Smooth muscle cell (in vitro differentiated cells): ENCODE data around the gene PKMYT1. TPM values are rescaled to one million over a fixed set of nuclear protein-coding genes. Genes with fewer than 3 reads are reported as not detected.

ENCODE experiments used
- DNase-seq: peaks from one replicate; lab custom pipeline; 2025; ENCODE audit not compliant: unreplicated experiment; lab: John Stamatoyannopoulos, UW
- H2AFZ ChIP-seq: fragments of 200-600 bp; sonication (generic); 2 replicates; pipeline ENCODE4 v1.6.0; 2016; ENCODE audit warnings: antibody characterized with exemption, low read depth, mild to moderate bottlenecking
- H3F3A ChIP-seq: fragments of 200-600 bp; sonication (generic); 2 replicates; pipeline ENCODE4 v1.6.0; 2017; ENCODE audit warnings: antibody characterized with exemption, low read depth
- H3K27ac ChIP-seq: fragments of 200-600 bp; sonication (generic); 2 replicates; pipeline ENCODE4 v1.5.1; 2016; ENCODE audit warnings: low read depth, mild to moderate bottlenecking
- H3K27me3 ChIP-seq: fragments of 200-600 bp; sonication (generic); 2 replicates; pipeline ENCODE4 v1.6.1; 2016; ENCODE audit warnings: low read depth, mild to moderate bottlenecking
- H3K36me3 ChIP-seq: fragments of 200-600 bp; sonication (generic); 2 replicates; pipeline ENCODE4 v1.5.1; 2016; ENCODE audit warnings: low read depth
- H3K4me1 ChIP-seq: fragments of 200-600 bp; sonication (generic); 2 replicates; pipeline ENCODE4 v1.5.1; 2016; ENCODE audit warnings: low read depth
- H3K4me2 ChIP-seq: fragments of 200-600 bp; sonication (generic); 2 replicates; pipeline ENCODE4 v1.6.0; 2016; ENCODE audit warnings: mild to moderate bottlenecking
- H3K4me3 ChIP-seq: fragments of 200-600 bp; sonication (generic); 2 replicates; pipeline ENCODE4 v1.5.1; 2016; ENCODE audit warnings: mild to moderate bottlenecking
- H3K79me2 ChIP-seq: fragments of 200-600 bp; sonication (generic); 2 replicates; pipeline ENCODE4 v1.6.0; 2016; ENCODE audit warnings: low read depth, mild to moderate bottlenecking
- H3K9ac ChIP-seq: fragments of 200-600 bp; sonication (generic); 2 replicates; pipeline ENCODE4 v1.6.0; 2016; ENCODE audit warnings: low read depth
- H3K9me3 ChIP-seq: fragments of 200-600 bp; sonication (generic); replicated peaks from 2 replicates; pipeline ENCODE4 v1.5.1; 2016; ENCODE audit warnings: low read depth
- H4K20me1 ChIP-seq: fragments of 200-600 bp; sonication (generic); 2 replicates; pipeline ENCODE4 v1.6.0; 2016; ENCODE audit warnings: low read depth
- CTCF ChIP-seq: fragments of 200-600 bp; sonication (generic); IDR thresholded peaks from 2 replicates; pipeline ENCODE4 v1.5.1; 2017; ENCODE audit warnings: borderline replicate concordance, mild to moderate bottlenecking, antibody characterized with exemption; ENCODE audit not compliant: insufficient read depth, poor library complexity, severe bottlenecking
- WGBS: methylation state at CpG from one replicate; pipeline ENCODE4 v1.1.7; 2016; ENCODE audit warnings: low lambda C conversion rate; 5-methylcytosine and 5-hydroxymethylcytosine counted together
- polyA plus RNA-seq: library from polyadenylated mRNA; unstranded; fragments of >200 nt; fragmentation: Nextera tagmentation; extraction: Ambion mirVana; gene quantifications from 2 replicates; pipeline ENCODE4 v1.2.1, GENCODE V29; 2016
- total RNA-seq: library from RNA; depleted of rRNA; stranded (reverse); fragments of >200 nt; gene quantifications from 2 replicates; pipeline ENCODE4 v1.2.3, GENCODE V29; 2014

The PKMYT1 gene
- total and polyA plus RNA-seq, 2 experiments from 2014 or later = 13.8 to 32.6 TPM

- Histone ChIP-seq H3K27ac (no peak overlapping the region), H3K79me2 (no peaks in the 10 kb centered on the region), H3K36me3 (no peaks in the 10 kb centered on the region), H2AFZ (no peak overlapping the region), H3K27me3 (peaks cover 34% of the 10 kb centered on the region), H4K20me1 (peaks cover 5% of the 10 kb centered on the region), H3F3A (peaks cover 16% of the 10 kb centered on the region), H3K4me1 (peaks cover 20% of the 10 kb centered on the region), H3K4me3 (no peak overlapping the region), H3K9ac (no peak overlapping the region), H3K4me2 (no peak overlapping the region), H3K9me3 (no peaks in the 10 kb centered on the region)
- WGBS = 77% methylated on average over 13 of the region's 13 CpGs
- no peak for DNase-seq
- TF ChIP-seq CTCF = no peak
Measured at GRCh38 chr16:3015865-3016521, 35.7 kb upstream of the PKMYT1 start.

GRCh38 chr16:3014971-3015370 is 34.7 kb upstream of the PKMYT1 start:
- Histone ChIP-seq H3K9me3 (no peaks in the 10 kb centered on the region), H3K36me3 (no peaks in the 10 kb centered on the region), H2AFZ (no peak overlapping the region), H4K20me1 (peaks cover 4% of the 10 kb centered on the region), H3F3A (peaks cover 16% of the 10 kb centered on the region), H3K4me3 (no peak overlapping the region), H3K27ac (no peak overlapping the region), H3K9ac (no peak overlapping the region), H3K4me2 (no peak overlapping the region), H3K27me3 (peaks cover 37% of the 10 kb centered on the region), H3K79me2 (no peaks in the 10 kb centered on the region), H3K4me1 (peaks cover 23% of the 10 kb centered on the region)
- WGBS = 95% methylated on average over 6 of the region's 6 CpGs
- no peak for TF ChIP-seq CTCF
- no peak for DNase-seq

GRCh38 chr16:3013998-3014690 is 33.9 kb upstream of the PKMYT1 start:
- 74% methylated on average over 12 of the region's 12 CpGs for WGBS
- Histone ChIP-seq H4K20me1 (peaks cover 4% of the 10 kb centered on the region), H3K4me1 (peaks cover 31% of the 10 kb centered on the region), H3K27me3 (peaks cover 45% of the 10 kb centered on the region), H3K27ac (no peak overlapping the region), H2AFZ (no peak overlapping the region), H3F3A (peaks cover 16% of the 10 kb centered on the region), H3K79me2 (no peaks in the 10 kb centered on the region), H3K9me3 (no peaks in the 10 kb centered on the region), H3K9ac (no peak overlapping the region), H3K36me3 (no peaks in the 10 kb centered on the region), H3K4me3 (no peak overlapping the region), H3K4me2 (no peak overlapping the region)
- DNase-seq = no peak
- TF ChIP-seq CTCF = no peak
